NCI-H82 treated with DMSO at 0.1 percent for 48 hours (cell line): Measurements from ENCODE around the gene FRMPD3.

Experiments
- DNase-seq: peaks from one replicate; lab custom pipeline; 2025; ENCODE audit not compliant: unreplicated experiment; lab: John Stamatoyannopoulos, UW

Gene FRMPD3

GRCh38 chrX:107477406-107477805 lies 28.0 kb downstream of the FRMPD3 start:
- DNase-seq = peak; percentile 59

GRCh38 chrX:107480272-107480671 lies 30.8 kb downstream of the FRMPD3 start:
- no peak for DNase-seq

- no peak for DNase-seq
Observed at GRCh38 chrX:107482046-107482445, 32.6 kb downstream of the FRMPD3 start.

- DNase-seq = peak; percentile 94
Observed at GRCh38 chrX:107484002-107484726, 34.7 kb downstream of the FRMPD3 start.

- DNase-seq = peak; percentile 22
Observed at GRCh38 chrX:107485013-107485412, 35.6 kb downstream of the FRMPD3 start.

GRCh38 chrX:107493141-107493540 lies 43.7 kb downstream of the FRMPD3 start:
- no peak for DNase-seq

- no peak for DNase-seq
Observed at GRCh38 chrX:107496786-107497185, 47.3 kb downstream of the FRMPD3 start.
